ENCODE measurements around the gene TOGARAM2.

The TOGARAM2 gene

DNA sequence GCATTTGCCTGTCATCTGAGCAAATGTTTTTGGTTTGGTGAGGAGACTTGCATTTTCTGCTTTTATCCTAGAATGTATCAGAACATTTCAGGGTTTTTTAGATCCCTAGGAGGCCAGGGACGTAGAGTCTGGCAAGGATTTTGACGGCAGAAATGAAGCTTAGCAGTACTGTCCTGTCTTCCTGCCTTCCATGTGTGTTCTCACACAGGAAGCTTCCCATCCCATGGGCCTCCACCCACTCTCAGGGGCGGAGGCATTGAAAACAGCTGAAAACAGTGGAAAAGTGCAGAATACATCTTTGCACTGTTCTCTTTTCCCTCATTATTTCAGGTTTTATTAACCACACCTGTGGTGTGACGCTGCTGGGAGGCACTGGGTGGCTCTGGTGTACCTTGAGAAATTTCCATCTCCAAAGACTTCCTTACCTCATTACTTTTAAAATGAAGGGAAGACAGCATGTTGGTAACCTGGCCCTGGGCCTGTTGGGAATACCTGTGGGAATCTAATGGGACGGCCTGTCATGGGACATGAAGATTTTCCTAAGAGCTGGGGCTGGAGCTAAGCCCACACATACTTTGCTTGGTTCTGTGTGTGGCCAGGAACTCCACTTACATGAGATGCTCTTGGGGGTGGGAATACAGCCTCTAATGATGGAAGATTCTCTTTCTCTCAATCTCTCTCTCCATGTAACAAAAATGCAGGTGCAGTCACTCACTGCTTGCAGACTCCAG is 72.7 kb downstream of the TOGARAM2 start:
- DNase-seq (ENCODE audit: low spot score), result no peak

DNA sequence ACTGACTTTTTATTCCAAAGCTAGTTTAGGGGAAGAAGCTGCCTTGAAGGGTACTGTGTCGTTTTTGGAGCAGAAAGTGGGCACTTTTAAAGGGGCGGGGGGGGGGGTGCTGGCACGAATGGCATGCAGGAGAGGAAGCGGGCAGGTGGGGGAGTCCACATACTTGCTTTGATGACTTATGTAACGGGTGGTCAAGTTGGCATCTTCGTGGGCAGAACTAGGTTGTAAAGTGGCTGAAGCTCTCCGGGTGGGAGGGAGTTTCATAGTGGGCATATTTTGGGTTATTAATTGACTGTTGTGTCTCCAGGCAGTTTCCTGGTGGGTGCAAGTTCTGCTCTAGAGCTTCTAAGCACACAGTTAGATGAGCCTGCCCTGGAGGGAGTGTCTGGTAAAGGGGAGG is 73.3 kb downstream of the TOGARAM2 start:
- no peak for DNase-seq (ENCODE audit: low spot score)

DNA sequence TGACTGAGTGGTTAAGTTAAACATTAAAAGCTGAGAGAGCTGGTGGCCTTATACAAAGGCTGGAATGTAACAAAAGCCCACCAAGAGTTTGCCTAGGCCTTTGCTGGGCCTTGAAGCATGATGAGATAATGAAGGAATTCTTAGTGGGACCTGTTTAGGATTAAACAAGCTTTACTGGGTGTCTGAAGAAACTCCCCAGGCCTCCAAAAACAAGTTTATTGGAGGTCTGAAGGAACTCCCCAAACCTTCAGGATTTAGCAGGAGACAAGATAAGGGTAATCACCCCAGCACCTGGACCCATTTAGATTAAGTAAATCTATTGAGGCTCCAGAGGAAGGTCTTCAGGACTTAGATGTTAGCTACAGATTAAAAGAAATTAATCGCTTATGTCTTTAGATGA is 74.5 kb downstream of the TOGARAM2 start:
- no peak for DNase-seq (ENCODE audit: low spot score)

DNA sequence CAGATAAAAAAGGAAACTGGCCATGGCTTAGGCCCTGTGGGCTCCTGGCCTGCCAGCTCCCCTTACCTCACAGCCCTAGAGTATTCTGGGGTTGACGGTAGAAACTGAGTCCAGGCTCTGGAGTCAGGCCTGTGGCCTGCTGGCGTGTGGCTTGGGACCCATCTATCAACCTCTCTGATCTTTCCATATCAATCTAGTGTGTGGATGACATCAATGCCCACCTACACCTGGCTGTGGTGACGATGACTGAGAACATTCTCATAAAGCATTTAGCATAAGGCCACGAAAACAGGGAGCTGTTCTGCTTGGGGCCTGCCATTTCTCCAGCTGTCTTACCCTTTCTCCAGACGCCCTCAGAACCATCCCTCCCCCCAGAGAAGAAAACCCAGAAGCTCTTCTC is 75.4 kb downstream of the TOGARAM2 start:
- no peak for DNase-seq (ENCODE audit: low spot score)

DNA sequence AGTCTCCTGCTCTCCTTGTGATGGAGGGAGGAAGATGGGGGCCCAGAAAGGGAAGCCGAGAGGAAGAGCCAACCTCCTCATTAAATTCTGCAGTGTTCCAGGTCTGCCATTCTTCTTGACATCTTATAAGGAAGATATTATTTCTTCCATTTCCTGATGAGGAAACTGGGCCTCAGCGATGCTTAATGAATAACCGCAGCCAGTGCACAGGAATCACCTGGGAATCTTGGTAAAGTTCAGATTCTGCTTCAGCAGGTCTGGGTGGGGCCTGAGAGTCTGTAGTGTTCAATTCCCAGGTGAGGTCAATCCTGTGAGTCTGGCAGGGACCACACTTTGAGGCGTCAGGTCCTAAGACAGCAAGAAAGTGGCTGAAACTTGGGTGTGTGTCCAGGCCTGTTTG is 75.9 kb downstream of the TOGARAM2 start:
- no peak for DNase-seq (ENCODE audit: low spot score)

DNA sequence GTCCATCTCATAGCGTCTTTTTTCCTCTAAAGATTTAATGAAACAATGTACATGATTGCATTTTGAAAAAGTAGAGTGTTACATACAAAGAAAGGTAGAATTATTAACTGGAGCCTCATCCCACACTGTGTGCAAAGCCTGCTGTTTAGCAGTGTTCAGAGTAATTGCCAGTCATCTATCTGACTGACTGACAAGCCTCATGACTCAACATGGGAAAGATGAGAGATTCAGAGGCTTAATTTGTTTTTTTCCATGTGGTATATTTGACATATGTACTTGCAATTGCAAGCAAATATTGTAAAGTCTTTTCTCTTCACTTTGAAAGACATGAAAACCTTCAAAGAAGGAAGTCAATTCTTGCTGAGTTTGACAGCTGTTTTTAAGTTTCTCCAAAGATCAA is 78.5 kb downstream of the TOGARAM2 start:
- DNase-seq (ENCODE audit: low spot score), result no peak

DNA sequence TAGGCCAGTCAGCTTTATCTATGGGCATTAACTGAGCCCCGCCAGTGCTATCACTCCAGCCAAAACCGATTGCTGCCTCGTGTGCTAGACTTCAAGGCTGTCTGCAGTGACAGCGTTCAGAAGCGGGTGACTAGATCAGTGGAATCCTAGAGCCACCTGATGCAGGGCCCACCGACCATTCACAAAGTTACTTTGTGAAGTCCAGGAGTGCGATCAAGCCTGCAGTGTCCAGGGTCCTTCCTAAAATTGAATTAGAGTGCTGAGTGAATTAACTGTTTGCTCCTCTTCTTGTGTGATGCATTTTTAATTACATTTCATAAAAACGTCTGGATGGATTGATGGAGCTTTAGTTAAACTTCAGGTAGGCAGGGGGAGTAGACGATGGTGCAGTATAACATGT is 79.3 kb downstream of the TOGARAM2 start:
- DNase-seq (ENCODE audit: low spot score), result peak; percentile 38

DNA sequence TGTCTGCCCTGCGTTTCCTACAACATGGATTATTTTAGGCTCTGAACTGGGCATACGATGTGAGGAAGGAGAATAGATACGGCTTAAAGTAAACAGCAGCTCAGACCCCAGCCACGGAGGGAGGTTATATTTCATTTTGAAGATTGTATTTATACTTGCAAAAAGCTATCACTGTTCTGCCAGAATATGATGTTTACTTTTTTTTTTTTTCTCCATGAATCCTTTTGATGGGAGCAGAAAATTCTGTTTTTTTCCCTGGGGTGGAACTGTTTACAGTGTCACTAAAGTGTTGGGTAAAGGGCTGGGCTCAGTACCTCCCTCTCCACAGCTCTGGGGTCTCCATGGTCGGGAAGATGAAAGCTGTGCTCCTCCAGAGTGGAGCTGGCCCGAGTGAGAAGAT is 80.1 kb downstream of the TOGARAM2 start:
- DNase-seq (ENCODE audit: low spot score), result peak; percentile 11

DNA sequence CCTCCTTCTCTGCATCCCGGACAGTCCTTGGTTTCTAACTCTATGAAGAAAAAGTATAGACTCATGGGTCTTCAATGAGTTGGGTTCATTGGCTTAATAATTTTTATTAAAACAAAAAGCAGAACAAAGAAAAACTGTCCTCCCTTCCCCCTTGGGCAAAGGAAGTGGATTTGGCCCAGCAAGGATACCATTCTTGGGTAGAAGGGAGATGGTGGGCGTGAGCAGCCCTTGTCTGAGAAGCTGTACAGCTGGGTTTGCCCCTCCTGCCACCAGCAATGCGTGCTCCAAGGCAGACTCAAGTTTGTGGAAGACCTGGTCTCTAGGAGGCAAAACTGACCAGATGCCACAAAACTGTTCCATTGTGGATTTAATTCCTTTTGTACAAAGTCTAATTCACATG is 80.5 kb downstream of the TOGARAM2 start:
- DNase-seq (ENCODE audit: low spot score), result peak; percentile 36

DNA sequence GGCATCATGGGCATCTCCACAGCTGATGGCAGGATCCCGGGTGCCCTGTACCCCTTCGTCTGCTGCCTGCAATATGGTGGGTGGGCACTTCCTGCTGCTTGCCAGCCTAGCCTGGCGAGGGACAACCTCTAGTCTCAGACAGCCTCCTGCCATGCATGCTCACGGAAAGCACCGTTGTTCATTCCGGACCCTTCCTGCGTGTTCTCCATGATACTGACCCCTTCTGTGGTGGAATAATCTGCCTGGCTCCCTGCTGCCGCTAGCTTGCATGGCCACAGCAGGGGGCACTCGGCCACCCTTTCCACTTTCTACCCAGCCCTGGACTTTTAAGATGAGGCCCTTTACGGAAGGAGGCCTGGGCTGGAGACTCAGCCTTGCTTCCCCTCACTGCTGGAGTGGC is 81.3 kb downstream of the TOGARAM2 start:
- DNase-seq (ENCODE audit: low spot score), result peak; percentile 38

DNA sequence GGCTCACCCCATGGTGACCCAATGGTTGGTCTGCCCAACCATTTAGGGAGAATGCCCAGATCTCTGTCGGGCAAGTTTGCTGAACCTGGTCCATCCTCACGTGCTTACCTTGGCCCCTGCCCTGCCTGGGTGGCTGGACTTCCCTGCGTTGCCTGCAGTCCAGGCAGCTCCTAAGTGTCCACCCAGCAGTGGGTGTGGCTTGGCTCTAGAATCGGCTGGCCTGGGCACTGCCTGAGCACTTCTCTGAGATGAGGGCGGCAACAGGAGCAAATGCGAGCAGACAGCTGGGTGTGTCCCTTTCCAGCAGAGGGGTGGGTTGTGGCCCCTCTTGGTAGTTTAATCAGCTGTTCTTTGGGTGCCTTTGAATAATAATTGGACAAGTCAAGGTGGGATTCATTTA is 82.0 kb downstream of the TOGARAM2 start:
- no peak for DNase-seq (ENCODE audit: low spot score)

DNA sequence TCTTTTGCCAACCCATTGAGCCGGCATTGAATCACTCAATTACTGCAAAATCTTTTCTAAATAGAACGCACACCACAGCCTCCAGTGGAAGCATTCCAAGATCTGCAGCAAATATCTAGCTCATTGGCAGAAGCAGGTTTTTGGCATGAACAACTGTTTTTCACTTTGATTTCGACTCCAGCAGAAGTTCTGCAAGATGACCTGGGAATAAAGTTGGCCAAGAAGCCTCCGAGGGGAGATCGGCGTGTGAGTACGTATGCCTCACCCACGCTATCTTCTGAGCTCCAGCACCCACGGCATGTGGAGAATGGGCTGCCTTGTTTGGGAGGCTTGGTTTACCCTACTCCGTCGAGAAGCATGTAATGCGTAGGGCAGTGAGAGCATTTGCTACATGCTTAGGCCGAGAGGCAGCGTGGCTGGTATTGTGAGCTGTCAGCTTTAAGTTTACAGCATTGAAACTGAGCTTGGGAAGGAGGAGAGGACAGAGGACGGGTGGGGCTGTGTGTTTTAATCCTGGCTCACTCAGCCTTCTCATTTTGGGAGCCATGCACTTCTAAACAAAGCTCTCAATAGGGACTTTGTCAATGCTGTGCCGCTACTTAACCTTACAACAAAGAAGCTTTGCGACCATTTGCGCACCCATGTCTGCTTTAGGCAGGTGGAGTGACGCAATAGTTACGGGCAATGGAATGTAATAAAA is 82.7 kb downstream of the TOGARAM2 start:
- peak; percentile 76 for DNase-seq (ENCODE audit: low spot score)

DNA sequence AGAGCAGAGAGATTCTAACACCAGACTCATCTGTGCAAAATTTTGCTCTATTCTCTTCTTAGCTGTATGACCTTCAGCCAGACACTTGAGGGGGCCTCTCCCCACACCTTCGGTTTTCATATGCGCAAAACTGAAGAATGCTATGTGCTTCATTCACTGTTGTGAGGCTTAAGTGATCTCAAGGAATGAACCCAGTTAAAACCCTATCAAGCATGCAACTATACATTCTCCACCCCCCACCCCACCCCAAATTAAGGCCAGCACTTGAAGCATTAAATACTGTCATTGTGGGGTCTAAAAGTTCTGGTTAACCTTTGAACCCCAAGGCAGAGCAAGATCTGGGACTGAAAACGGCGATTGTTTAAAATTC is 83.2 kb downstream of the TOGARAM2 start:
- no peak for DNase-seq (ENCODE audit: low spot score)

DNA sequence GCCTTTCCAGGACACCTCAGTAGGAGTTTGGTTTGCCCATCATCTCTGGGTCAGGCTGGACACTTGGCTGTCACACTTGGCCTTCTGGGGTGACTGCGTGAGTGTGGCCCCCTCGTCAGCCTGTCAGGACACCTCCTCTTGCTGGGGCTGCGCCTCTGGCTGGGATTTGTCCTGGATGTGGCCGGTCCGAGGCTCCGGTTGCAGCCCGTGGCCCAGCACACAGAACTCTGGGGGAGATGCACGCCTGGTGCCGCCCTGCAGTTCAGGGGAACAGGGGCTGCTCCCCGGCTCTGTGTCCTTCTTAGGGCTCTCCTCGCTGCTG is 83.6 kb downstream of the TOGARAM2 start:
- no peak for DNase-seq (ENCODE audit: low spot score)

DNA sequence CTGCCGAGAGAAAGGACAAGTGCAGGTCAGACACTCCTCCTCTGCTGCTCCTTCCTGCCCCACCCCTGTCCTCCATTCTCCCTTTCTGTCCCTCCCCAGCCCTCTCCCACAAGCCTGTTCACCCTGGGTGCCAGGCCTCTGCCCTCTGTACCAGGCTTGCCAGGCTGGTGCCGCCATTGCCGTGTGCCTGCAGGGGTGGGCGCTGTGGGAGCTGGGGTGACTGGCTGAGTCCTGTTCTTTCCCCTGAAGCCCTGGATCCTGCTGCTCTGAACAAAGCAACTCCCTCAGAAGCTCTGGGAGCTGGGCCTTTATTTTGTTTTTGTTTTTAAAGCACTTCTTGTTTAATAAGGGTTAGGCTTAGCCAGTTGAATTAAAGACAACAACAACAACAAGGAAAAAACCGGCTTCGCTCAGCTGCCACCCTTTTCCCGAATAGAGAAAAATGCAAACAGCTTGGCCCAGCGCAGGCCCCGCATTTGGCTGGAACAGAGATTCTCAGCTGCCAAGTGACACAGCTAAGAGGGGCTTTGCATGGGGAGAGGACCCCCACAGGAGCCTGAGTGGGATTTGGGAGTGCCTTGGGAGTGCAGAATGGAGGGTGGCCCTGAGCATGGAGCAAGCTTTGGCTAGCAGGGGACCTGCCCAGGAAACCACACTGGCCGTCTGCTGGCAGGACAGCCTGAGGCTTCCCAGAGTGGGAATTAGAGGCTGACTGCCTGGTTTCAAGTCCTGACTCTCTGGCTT is 84.1 kb downstream of the TOGARAM2 start:
- DNase-seq (ENCODE audit: low spot score), result no peak

DNA sequence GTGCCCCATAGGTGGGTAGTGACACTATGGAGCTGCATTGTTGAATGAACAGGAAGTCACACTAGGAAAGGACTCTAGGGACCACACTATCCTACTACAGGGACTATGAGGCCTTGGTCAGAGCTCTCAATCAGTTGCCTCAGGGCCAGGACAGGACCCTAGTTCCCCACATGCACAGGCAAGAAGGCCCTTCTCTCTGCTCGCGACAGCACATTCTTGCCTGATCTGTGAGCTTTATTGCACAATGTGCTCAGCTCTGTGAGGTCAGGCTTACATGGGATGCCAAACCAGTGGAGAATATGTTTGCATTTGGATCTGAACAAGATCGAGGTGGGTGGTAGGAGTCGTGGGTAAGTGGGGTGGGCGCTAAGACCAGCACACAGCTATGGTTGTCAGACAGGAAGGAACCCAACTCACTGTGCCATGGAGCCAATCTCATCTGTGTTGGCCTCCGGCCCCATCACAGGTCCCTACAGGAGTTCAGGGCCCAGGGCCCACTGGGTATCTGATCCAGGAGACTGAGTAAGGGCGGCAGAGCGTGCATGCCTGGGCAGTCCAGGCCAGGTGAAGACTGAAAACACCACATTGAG is 85.3 kb downstream of the TOGARAM2 start:
- no peak for DNase-seq (ENCODE audit: low spot score)

DNA sequence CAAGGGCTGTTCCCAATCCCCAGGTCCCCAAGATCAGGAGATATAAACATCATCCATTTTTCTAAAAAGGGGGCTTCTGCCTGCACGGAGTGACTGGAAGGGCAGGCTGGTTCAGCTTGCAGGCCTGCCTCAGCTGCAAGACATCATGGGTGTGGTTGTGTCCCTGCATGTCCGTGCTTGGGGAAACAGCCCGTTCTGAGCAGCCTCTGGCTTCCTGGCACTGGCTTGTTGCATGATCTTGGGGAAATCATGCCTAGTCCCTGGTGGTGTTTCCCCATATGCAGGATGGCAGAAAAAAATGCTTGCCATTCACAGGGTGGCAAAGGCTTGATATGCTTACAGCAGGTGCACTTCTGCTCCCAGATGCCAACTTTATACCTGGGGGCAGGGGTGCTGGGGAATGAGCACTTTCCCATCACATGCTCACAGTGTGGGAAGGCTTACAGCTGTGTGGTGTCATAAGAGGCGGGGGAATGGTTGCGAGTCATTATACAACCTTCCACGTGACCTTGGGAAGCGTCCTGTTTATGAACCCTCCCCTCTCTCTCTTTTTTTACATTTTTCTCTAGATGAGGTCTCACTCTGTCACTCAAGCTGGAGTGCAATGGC is 86.0 kb downstream of the TOGARAM2 start:
- no peak for DNase-seq (ENCODE audit: low spot score)

DNA sequence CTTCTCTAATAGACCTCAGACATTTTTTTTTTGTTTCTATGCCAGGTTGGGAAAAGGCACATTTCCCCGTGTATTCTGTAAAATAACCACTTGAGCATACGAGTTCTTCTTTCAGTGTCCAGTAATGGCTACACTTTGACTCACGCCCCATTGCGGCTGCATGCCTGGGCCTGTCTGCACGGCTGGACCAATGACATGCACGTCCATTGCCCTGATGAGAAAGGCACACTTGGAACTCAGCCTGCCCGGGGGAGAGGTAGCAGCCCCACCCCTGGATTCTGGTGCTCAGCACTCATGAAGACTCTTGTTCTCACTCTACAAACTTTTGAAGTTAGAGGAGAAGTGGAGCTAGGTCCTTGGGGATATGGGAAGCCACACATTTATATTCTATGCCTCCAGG is 87.4 kb downstream of the TOGARAM2 start:
- no peak for DNase-seq (ENCODE audit: low spot score)

DNA sequence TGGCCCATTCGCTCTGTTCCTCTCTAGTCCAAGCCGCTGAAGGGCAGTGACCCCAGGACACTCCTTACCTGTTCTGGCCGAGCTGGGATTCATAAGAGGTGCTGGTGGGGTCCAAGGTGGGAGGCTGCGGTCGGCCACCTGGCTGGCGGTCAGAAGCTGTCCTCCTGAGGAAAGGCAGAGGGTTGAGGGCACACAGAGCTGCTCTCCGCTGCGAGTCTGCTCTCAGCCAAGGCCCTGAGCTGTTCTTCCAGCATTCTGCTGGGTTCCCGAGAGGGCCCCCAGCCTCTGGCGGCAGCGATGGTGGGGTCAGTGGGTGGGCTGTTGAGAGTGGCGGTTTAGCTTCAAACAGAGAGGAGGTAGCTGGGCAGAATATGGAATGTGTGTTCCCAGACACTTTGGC is 89.4 kb downstream of the TOGARAM2 start:
- no peak for DNase-seq (ENCODE audit: low spot score)

DNA sequence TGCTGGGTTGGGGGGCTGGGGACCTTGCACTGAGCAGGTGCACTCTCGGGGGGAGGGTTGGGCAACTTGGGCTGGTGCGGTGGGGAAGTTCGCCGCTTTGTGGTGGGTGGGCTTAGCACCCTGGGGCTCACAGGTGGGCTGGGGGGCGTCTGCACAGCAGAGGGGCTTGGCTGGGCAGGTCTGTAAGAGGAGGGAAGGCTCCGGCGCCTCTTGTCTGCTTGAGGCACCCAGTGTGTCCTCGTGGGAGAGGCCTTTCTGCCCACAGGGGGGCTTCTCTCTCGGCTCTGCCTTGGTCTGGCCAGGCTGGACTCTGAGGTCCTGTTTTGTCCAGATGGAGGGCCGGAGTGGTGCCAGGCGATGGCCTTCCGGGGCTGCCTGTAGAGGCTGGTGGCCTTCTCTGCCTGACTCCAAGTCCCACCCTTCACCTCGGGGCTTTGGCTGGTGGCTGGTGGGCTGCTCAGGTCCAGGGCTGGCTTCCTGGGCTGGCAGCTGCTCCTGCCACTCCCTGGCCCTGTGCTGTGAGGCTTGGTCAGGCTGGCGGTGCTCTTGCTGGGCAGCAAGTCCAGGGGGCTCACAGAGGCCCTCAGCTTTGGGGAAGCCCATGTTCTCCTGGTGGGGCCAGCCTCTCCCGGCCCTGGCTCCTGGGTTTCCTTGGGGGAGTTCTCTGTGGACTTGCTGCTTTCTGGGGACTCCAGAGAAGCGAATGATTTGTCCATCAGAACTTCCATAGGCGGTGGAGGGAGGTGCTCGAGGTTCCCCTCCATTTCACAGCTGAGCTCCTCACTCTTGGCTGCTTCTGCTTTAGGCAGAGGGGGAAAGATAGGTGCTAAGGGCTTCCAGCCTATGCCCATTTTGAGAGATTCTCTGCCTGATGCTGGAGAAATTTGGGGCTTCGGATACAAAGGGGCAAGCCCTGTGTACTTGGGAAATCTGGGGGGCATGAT is 90.2 kb downstream of the TOGARAM2 start:
- DNase-seq (ENCODE audit: low spot score), result no peak

DNA sequence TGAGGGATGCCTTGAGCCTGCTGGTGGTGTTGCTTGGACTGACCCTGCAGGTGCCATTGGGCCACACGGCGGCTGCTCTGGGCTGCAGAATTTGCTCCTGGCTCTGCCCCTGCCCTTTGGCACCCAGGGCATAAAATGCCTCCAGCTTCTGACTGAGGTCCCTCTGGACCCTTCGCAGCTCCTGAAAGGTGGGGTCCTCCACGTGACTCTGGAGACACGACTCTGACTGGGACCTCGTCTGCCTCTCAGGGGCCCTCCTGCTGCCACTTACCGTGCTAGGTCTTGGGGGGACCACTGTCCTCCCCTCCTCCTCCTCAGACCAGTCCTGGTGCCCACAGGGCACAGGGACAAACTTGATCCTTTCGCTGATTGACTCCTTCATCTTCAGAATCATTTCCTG is 91.2 kb downstream of the TOGARAM2 start:
- DNase-seq (ENCODE audit: low spot score), result no peak

Measured in left forelimb (tissue), 1 donor.